GM18951 (cell line): ENCODE results near the gene CDK5RAP2.

Experiments
- POLR2A ChIP-seq: IDR thresholded peaks from 4 replicates; pipeline ENCODE4 v1.6.1; 2011; ENCODE audit warnings: mild to moderate bottlenecking; ENCODE audit not compliant: insufficient read length, insufficient read depth; ENCODE audit errors: extremely low read depth
- in situ Hi-C: fragments of 300-500 bp; cut with MboI; formaldehyde crosslinking; loops from one replicate; pipeline ENCODE4 v1.12.0; 2022; ENCODE audit warnings: low sequenced_read_pairs, mixed read lengths, inconsistent platforms; ENCODE audit not compliant: unreplicated experiment

Gene CDK5RAP2

GRCh38 chr9:120610975-120611689, 31.2 kb upstream of the CDK5RAP2 start:
- in situ Hi-C loops, result no loop called here
- no peak for TF ChIP-seq POLR2A

DNA sequence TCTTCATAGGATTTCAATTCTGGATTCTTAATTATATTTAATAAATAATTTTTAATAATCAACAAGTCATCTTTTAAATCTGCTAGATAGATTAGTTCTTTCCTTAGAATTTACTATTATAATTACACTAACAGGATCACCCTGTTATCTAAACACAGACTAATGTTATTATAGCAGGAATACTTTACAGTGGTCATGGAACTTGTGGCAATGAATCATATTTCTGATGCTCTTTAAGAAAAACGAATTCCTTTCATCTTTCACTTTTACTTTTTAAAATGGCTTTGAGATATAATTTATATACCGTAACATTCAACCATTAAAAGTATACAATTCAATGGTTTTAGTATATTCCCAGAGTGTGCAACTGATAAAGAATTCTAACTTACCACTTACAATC, 29.7 kb upstream of the CDK5RAP2 start:
- in situ Hi-C loops, result no loop called here
- TF ChIP-seq POLR2A, result no peak

DNA sequence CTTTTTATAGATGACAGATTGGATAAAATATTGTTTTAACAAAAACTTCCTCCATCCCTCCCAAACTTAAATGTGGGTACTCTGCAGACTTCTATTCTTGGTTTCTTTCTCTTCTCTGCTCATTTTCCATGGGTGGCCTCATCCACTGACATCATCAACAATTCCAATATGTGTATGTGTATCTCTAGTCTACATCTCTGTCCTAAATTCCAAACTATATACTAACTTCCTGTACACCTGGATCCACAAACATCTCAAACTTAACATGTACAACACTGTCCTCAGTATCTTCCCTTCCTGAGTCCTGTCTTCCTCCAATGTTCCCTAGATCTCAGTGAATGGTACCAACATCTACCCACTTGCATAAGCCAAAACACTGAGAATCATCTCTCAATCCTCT, 28.5 kb upstream of the CDK5RAP2 start:
- TF ChIP-seq POLR2A, result no peak
- in situ Hi-C loops, result no loop called here

GRCh38 chr9:120603591-120603990, 23.6 kb upstream of the CDK5RAP2 start:
- no peak for TF ChIP-seq POLR2A
- in situ Hi-C loops, result no loop called here

GRCh38 chr9:120603010-120603409, 23.0 kb upstream of the CDK5RAP2 start:
- in situ Hi-C loops, result no loop called here
- no peak for TF ChIP-seq POLR2A

DNA sequence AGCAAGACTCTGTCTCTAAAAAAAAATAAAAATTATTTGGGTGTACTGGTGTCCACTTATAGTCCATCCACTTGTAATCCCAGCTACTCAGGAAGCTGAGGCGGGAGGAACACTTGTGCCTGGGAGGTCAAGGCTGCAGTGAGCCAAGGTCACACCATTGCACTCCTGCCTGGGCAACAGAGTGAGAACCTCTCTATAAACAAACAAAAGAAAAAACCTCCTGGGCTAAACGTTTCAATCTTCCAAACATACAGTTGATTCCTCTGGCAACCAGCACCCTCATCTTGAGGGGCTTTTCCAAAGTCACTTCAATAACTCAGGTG, 13.9 kb upstream of the CDK5RAP2 start:
- no peak for TF ChIP-seq POLR2A
- in situ Hi-C loops, result no loop called here

DNA sequence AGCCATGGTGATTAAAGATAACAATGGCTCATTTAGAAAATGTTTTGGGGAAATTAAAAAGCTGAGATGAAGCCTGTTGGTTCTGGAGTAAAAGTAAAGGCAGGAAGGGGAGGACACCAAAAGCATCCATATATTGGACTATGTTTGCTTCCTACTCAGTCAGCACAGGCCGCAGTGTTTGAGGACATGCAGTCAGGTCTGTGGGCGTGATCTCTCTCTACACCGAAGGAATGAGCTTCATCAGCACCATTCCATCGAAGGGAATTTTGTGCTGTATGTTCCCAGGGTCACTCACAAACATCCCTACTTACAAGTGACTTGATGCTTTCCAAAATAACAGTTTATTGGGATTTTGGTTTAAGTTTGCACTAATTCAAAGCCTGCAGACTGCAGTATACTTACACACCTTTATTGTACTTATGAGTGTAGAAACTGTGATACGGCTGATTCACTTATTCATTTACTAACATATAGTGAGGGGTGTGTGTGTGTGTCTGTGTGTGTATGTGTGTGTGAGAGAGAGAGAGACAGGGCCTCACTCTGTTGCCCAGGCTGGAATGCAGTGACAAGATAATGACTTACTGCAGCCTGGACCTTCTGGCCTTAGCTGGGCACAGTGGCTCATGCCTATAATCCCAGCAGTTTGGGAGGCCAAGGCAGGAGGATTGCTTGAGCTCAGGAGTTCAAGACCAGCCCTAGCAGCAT, 13.4 kb upstream of the CDK5RAP2 start:
- no peak for TF ChIP-seq POLR2A
- in situ Hi-C loops, result no loop called here

- TF ChIP-seq POLR2A, result no peak
- in situ Hi-C loops, result no loop called here
Observed at GRCh38 chr9:120592210-120592609, 12.2 kb upstream of the CDK5RAP2 start.

DNA sequence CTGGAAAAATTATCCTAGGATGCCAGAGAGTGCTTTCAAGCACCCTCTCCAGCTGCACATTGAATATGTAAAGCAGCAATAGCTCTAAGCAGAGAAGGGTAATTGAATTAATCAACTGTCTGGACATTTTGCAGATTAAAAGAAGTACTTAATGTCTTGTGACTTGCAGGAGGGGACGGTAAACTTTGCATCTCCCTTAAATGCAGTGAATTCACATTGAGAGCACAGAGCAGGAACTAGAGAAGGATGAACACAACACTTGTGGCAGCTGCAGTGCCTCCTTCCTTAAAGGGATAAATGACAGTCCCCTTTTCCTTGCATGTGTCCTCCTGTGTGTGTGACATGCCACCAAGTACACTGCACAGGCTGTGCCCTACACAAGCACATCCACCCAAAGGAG, 7.4 kb upstream of the CDK5RAP2 start:
- in situ Hi-C loops, result no loop called here

DNA sequence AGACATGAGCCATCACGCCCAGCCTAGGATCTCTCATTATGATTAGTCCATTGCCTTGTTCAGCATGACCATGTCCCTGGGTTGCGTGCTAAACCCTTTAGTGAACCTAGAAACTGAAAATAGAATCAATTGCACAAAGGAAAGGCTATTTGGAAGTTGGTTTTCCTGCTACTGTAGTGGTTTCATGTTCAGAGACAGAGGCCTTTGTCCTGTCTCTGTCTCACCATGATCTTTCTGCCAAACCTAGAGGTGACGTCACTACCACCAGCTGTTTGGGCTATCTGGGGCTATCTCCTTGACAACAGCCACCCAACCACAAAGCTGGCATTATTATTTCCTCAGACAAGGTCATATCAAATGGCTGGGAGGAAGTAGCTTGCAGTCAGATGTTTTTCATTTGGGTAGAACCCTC, 4.0 kb upstream of the CDK5RAP2 start:
- no peak for TF ChIP-seq POLR2A
- in situ Hi-C loops, result no loop called here

More for the DNA sequence above, 7.4 kb upstream of the CDK5RAP2 start:
- no peak for TF ChIP-seq POLR2A

DNA sequence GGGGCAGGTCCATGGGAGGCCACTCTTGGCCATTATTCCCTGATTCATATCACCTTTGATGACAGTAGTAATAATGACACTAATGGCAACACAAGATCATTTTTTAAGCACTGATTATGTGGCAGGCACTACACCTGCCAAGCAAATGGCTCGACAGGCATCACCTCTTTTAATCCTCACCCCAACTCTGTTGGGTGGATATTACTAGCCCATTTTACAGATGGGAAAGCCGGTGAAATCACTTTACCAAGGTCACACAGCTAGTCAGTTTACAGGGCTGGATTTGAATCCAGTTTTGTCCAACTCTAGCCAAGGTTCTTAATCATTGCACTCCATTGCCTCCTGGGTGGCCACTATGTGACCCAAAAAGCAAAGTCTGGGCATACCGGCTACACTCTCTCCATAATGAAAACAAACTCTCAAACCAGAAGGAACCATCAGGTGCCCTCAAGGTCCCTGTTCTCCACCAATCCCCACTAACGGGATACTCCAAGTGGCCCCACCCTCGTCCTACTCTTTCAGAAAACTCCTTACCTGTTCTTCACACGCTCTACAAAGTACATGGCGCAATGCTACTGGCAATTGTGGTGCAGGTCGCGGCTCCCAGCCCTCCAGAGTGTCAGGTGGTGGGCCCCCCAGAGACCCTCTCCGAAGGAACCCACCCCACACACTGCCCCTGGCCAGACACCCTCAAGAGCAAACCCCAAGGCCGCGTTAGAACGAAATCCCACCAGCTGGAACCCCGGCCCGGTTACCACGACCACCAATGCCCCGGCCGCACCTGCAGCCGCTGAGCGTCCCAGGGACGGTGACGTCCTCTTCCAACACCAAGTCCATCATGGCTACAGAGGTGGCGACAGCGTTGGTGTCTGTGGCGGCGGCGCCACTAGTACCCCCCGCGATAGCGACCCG, 572 bp downstream of the CDK5RAP2 start:
- no peak for TF ChIP-seq POLR2A
- in situ Hi-C loops, result no loop called here

DNA sequence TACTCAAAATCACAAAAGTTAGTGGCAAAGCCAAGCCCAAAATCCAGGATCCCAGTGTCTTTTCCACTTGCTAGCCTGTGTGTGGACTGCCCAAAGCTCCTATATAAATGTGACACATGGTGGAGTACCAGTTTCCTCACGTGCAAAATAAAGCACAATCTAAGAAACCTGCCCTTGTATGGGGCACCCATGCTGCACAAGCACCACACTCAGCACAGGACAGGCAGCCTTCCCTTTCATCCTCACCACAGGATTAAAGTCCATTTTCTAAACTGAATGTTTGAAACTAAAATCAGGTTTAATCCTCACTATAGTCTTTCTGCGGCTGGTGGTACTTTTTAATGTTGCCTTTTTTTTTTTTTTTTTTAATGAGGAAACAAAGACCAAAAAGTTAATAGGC, 5.5 kb downstream of the CDK5RAP2 start:
- TF ChIP-seq POLR2A, result no peak
- in situ Hi-C loops, result no loop called here

GRCh38 chr9:120572472-120572871, 7.5 kb downstream of the CDK5RAP2 start:
- in situ Hi-C loops, result no loop called here
- TF ChIP-seq POLR2A, result no peak
